WERI-Rb-1 (cell line): ENCODE measurements around the gene ZNF716.
"Not testable (repeated sequence)": the region's sequence is repeated elsewhere in the genome, so short reads cannot be mapped to it uniquely, and the experiment has no call there.

Source experiments
- DNase-seq: peaks from one replicate; pipeline ENCODE4 v3.0.0-alpha.2; 2020
- H3K27ac ChIP-seq: fragments of 250-450 bp; sonication (Bioruptor Pico); 2 replicates; pipeline ENCODE4 v1.5.1; 2020; ENCODE audit warnings: mild to moderate bottlenecking, moderate library complexity
- H3K27me3 ChIP-seq: fragments of 250-450 bp; sonication (Bioruptor Pico); 2 replicates; pipeline ENCODE4 v1.5.1; 2021; ENCODE audit warnings: mild to moderate bottlenecking, low read depth, moderate library complexity; ENCODE audit not compliant: insufficient read depth, severe bottlenecking
- H3K36me3 ChIP-seq: fragments of 250-450 bp; sonication (Bioruptor Pico); 2 replicates; pipeline ENCODE4 v1.5.1; 2020; ENCODE audit warnings: mild to moderate bottlenecking, moderate library complexity
- H3K4me3 ChIP-seq: 2 replicates; pipeline ENCODE4 v1.5.1; 2011; ENCODE audit warnings: low read depth, mild to moderate bottlenecking, control low read depth, low read length
- H3K9me3 ChIP-seq: fragments of 250-450 bp; sonication (Bioruptor Pico); 2 replicates; pipeline ENCODE4 v1.5.1; 2021; ENCODE audit warnings: mild to moderate bottlenecking, moderate library complexity; ENCODE audit not compliant: severe bottlenecking
- CTCF ChIP-seq: IDR thresholded peaks from 2 replicates; pipeline ENCODE4 v1.5.1; 2011; ENCODE audit warnings: low read depth, mild to moderate bottlenecking, control low read depth, inconsistent platforms, low read length

The ZNF716 gene

GRCh38 chr7:57427594-57427993 is 22.4 kb upstream of the ZNF716 start:
- TF ChIP-seq CTCF, result no peak
- no peaks in the 10 kb centered on the region for H3K27me3 ChIP-seq
- no peak overlapping the region for H3K27ac ChIP-seq
- H3K36me3 ChIP-seq, result no peaks in the 10 kb centered on the region
- H3K9me3 ChIP-seq, result peaks cover 10% of the 10 kb centered on the region
- no peak overlapping the region for H3K4me3 ChIP-seq
- no peak for DNase-seq

- no peak for TF ChIP-seq CTCF
- H3K36me3 ChIP-seq, result no peaks in the 10 kb centered on the region
- H3K27me3 ChIP-seq, result no peaks in the 10 kb centered on the region
- no peak overlapping the region for H3K27ac ChIP-seq
- no peak for DNase-seq
- no peak overlapping the region for H3K4me3 ChIP-seq
- no peaks in the 10 kb centered on the region for H3K9me3 ChIP-seq
These were observed 17.4 kb upstream of the ZNF716 start for GRCh38 chr7:57432583-57432982.

DNA sequence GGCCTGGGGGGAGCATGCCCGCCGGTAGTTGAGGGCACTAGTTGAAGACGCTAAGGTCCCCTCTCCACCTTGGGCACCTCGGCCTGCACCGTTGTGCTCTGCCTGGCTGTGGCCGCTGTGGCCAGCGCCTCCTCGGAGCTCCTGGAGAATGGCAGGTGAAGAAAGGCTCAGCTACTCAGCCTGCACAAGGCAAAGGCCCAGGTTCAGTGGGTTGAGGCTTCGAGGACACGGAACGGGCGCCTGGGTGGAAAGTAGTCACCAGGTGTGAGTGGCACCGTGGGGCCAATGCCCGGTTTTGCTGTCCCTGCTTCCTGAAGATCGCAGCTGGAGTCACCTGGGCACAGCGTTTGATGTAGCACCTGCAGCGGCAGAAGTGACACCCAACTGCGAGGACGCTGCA is 12.4 kb upstream of the ZNF716 start:
- Histone ChIP-seq H3K27ac (no peak overlapping the region), H3K9me3 (no peaks in the 10 kb centered on the region), H3K36me3 (no peaks in the 10 kb centered on the region), H3K27me3 (no peaks in the 10 kb centered on the region), H3K4me3 (no peak overlapping the region)
- no peak for DNase-seq
- TF ChIP-seq CTCF, result no peak

DNA sequence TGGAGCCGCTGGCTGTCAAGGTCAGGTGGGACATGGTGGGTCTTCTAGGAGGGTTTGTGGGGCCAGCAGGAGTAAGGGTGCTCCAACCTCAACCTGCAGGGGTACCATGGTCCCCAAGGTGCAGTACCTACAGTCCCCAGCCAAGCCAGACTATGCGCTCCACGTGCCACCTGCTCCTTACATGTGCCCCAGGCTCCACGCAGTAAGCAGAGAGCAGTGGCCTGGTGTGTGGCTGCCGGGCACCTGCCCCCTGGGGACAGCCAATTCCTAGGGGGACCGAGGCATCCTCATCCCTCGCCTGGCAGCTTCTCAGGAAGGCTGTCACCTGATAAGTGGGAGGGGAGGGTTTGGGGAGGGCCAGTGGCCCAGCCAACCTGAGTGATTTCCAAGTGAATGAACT is 11.7 kb upstream of the ZNF716 start:
- TF ChIP-seq CTCF, result no peak
- H3K9me3 ChIP-seq, result no peaks in the 10 kb centered on the region
- no peak for DNase-seq

GRCh38 chr7:57443567-57443966 is 6.4 kb upstream of the ZNF716 start:
- DNase-seq, result no peak
- no peak for TF ChIP-seq CTCF
- no peaks in the 10 kb centered on the region for H3K36me3 ChIP-seq
- H3K27me3 ChIP-seq, result no peaks in the 10 kb centered on the region
- no peak overlapping the region for H3K4me3 ChIP-seq
- H3K9me3 ChIP-seq, result no peaks in the 10 kb centered on the region
- H3K27ac ChIP-seq, result no peak overlapping the region

More for the DNA sequence above, 11.7 kb upstream of the ZNF716 start:
- H3K36me3 ChIP-seq, result no peaks in the 10 kb centered on the region
- no peaks in the 10 kb centered on the region for H3K27me3 ChIP-seq
- H3K27ac ChIP-seq, result no peak overlapping the region
- no peak overlapping the region for H3K4me3 ChIP-seq

DNA sequence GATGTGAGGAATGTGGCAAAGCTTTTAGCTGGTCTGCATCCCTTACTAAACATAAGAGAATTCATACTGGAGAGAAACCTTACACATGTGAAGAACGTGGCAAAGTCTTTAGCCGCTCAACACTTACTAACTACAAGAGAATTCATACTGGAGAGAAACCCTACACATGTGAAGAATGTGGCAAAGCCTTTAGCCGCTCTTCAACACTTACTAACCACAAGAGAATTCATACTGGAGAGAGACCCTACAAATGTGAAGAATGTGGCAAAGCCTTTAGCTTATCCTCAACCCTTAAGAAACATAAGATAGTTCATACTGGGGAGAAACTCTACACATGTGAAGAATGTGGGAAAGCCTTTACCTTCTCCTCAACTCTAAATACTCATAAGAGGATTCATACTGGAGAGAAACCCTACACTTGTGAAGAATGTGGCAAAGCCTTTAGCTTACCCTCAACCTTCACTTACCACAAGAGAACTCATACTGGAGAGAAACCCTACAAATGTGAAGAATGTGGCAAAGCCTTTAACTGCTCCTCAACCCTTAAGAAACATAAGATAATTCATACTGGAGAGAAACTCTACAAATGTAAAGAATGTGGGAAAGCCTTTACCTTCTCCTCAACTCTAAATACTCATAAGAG is 19.3 kb downstream of the ZNF716 start:
- not testable (repeated sequence) for H3K27me3 ChIP-seq, DNase-seq, H3K27ac ChIP-seq, H3K36me3 ChIP-seq, H3K4me3 ChIP-seq
- peaks cover 16% of the 10 kb centered on the region for H3K9me3 ChIP-seq
